GM21447 (cell line): ENCODE results near the gene NPAS2.
A peak's percentile ranks its signal among the peaks of the same experiment; 100 is the strongest.

Experiments
- ATAC-seq: cut with Tn5 transposase; IDR thresholded peaks from one replicate; pipeline ENCODE4 v1.9.1; 2021; ENCODE audit not compliant: unreplicated experiment

The NPAS2 gene

GRCh38 chr2:100879296-100879695 is 59.4 kb downstream of the NPAS2 start:
- no peak for ATAC-seq

GRCh38 chr2:100880036-100880435 is 60.1 kb downstream of the NPAS2 start:
- ATAC-seq: no peak

- ATAC-seq: no peak
Observed at GRCh38 chr2:100880730-100881129, 60.8 kb downstream of the NPAS2 start.

- ATAC-seq: no peak
Observed at GRCh38 chr2:100882645-100883613, 63.0 kb downstream of the NPAS2 start.

GRCh38 chr2:100884145-100884621 is 64.2 kb downstream of the NPAS2 start:
- ATAC-seq: no peak

- ATAC-seq: no peak
Observed at GRCh38 chr2:100886085-100886484, 66.1 kb downstream of the NPAS2 start.

- ATAC-seq: no peak
Observed at GRCh38 chr2:100887039-100887578, 67.2 kb downstream of the NPAS2 start.

- no peak for ATAC-seq
Observed at GRCh38 chr2:100887713-100888495, 68.0 kb downstream of the NPAS2 start.

- ATAC-seq: no peak
Observed at GRCh38 chr2:100888601-100889000, 68.7 kb downstream of the NPAS2 start.

- ATAC-seq: no peak
Observed at GRCh38 chr2:100889286-100889685, 69.3 kb downstream of the NPAS2 start.

GRCh38 chr2:100891906-100892642 is 72.1 kb downstream of the NPAS2 start:
- no peak for ATAC-seq

GRCh38 chr2:100893392-100894104 is 73.6 kb downstream of the NPAS2 start:
- peak; percentile 73 for ATAC-seq

- peak; percentile 31 for ATAC-seq
Observed at GRCh38 chr2:100894105-100894795, 74.3 kb downstream of the NPAS2 start.

- ATAC-seq: no peak
Observed at GRCh38 chr2:100894796-100895156, 74.8 kb downstream of the NPAS2 start.

GRCh38 chr2:100895402-100895801 is 75.5 kb downstream of the NPAS2 start:
- ATAC-seq: no peak

GRCh38 chr2:100895934-100896685 is 76.2 kb downstream of the NPAS2 start:
- no peak for ATAC-seq

GRCh38 chr2:100898035-100898665 is 78.2 kb downstream of the NPAS2 start:
- ATAC-seq: no peak

GRCh38 chr2:100900156-100900795 is 80.3 kb downstream of the NPAS2 start:
- no peak for ATAC-seq
